HCT116 (cell line): ENCODE data around the gene ZNF681.

Experiments used
- EZH2phosphoT487 ChIP-seq: fragments of 200-600 bp; IDR thresholded peaks from 2 replicates; pipeline ENCODE4 v1.6.1; 2018; ENCODE audit warnings: antibody characterized with exemption, borderline replicate concordance
- POLR2A ChIP-seq: IDR thresholded peaks from 2 replicates; pipeline ENCODE4 v1.7.0; 2011; ENCODE audit warnings: borderline replicate concordance; ENCODE audit not compliant: insufficient read depth, insufficient read length; ENCODE audit errors: extremely low read depth

- no peak for TF ChIP-seq POLR2A
- TF ChIP-seq EZH2phosphoT487: no peak
Measured at GRCh38 chr19:23776507-23777205, 18.0 kb upstream of the ZNF681 start.
